GM21786 (cell line): ENCODE data around the gene PROSER3.
"Not testable (repeated sequence)": the region's sequence is repeated elsewhere in the genome, so short reads cannot be mapped to it uniquely, and the experiment has no call there.

Experiments
- ATAC-seq: cut with Tn5 transposase; IDR thresholded peaks from one replicate; pipeline ENCODE4 v1.9.1; 2021; ENCODE audit not compliant: unreplicated experiment

Gene PROSER3

GRCh38 chr19:35753634-35754369, 4.2 kb upstream of the PROSER3 start:
- no peak for ATAC-seq

- ATAC-seq = no peak
These were observed 3.4 kb upstream of the PROSER3 start for GRCh38 chr19:35754370-35755130.

- no peak for ATAC-seq
These were observed 2.8 kb upstream of the PROSER3 start for GRCh38 chr19:35755131-35755549.

- no peak for ATAC-seq
These were observed 2.2 kb upstream of the PROSER3 start for GRCh38 chr19:35755550-35756376.

GRCh38 chr19:35756377-35757230, 1.4 kb upstream of the PROSER3 start, which contains the start of gene HSPB6:
HSPB6 (minus strand) TSS chr19:35757029; CDS start chr19:35757008, 21 bp downstream.
- ATAC-seq = no peak

- ATAC-seq = no peak
These were observed 686 bp upstream of the PROSER3 start for GRCh38 chr19:35757231-35757748.

GRCh38 chr19:35759697-35760096, 1.7 kb downstream of the PROSER3 start:
- ATAC-seq = no peak

GRCh38 chr19:35760711-35761349, 2.9 kb downstream of the PROSER3 start:
- no peak for ATAC-seq

GRCh38 chr19:35764432-35765315, 6.7 kb downstream of the PROSER3 start:
- ATAC-seq = no peak

- no peak for ATAC-seq
These were observed 8.7 kb downstream of the PROSER3 start for GRCh38 chr19:35766571-35767104.

GRCh38 chr19:35767288-35768081, 9.5 kb downstream of the PROSER3 start:
- ATAC-seq = no peak

GRCh38 chr19:35768082-35768421, 10.1 kb downstream of the PROSER3 start:
- ATAC-seq = no peak

- ATAC-seq = not testable (repeated sequence)
These were observed 14.4 kb downstream of the PROSER3 start for GRCh38 chr19:35772362-35772761.

- ATAC-seq = no peak
These were observed 15.2 kb downstream of the PROSER3 start for GRCh38 chr19:35773020-35773806.

- no peak for ATAC-seq
These were observed 16.5 kb downstream of the PROSER3 start for GRCh38 chr19:35774274-35775045.

- ATAC-seq = no peak
These were observed 17.0 kb downstream of the PROSER3 start for GRCh38 chr19:35775046-35775297.
